ENCODE measurements around the gene STIM2. TPM values are rescaled to one million over a fixed set of nuclear protein-coding genes. Genes with fewer than 3 reads are reported as not detected.

Gene STIM2
- total RNA-seq, 2 donors from 2014 or later, result 34.4 to 44.2 TPM

DNA sequence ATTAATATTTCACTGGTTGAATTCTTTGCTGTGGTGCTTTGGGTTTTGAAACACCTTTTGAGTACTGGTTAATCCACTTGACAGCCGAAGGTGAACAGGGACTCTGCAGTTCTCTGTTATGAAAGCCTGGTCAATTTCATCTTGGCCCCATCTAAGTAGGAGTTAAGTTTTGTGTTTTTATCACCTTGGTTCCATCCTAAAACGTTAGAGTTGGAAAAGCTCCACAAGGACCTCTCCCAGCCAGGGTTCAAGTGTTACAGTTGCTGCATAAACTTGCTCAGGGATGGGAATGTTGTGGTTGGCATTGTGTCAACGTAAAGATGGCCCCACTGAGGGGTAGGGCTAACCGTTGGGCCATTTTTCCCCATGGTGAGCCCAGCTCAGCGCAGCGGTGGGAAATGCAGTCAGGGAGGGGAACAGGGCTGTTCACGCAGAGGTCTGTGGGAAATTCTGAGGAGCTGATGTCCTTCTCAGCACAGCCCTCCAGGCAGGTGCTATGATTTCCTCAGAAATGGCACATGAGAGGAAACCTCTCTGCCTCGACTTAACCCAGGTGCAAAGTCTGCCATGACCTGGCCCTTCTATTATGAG, 188.7 kb downstream of the STIM2 start:
- Histone ChIP-seq H3K27me3 (replicated peaks; ENCODE audit: insufficient read depth) (no peaks in the 10 kb centered on the region), H3K4me3 (no peak overlapping the region), H3K9me3 (no peaks in the 10 kb centered on the region), H3K27ac (no peak overlapping the region), H3K4me1 (replicated peaks) (no peaks in the 10 kb centered on the region), H3K36me3 (no peaks in the 10 kb centered on the region)
- intact Hi-C loops (cut with DNase I), result no loop called here
- no peak for DNase-seq (ENCODE audit: low spot score)
- 79% methylated on average over 8 of the region's 8 CpGs for WGBS
- TF ChIP-seq POLR2A (IDR thresholded peaks at IDR 0.05) (no peak), POLR2AphosphoS5 (IDR thresholded peaks at IDR 0.05) (no peak), CTCF (IDR thresholded peaks at IDR 0.05) (no peak)

DNA sequence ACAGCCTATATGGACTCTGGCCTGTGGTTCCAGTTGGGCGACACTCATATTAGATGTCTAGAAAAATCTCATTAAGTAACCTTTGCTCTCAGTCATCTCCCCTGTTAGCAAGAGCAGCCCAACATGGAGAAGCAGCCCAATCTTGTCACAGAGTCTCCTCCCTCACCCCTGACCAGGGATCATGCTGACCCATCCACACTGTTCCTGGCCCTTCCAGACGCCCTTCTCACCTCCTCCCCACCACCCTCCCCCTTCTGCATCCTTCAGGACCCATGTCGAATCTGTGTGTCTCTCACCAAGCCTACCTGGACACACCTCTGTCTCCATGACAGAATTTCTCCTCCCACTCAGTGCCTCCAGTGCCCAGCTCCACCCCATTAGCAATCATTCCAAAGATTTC, 190.1 kb downstream of the STIM2 start:
- Histone ChIP-seq H3K36me3 (no peaks in the 10 kb centered on the region), H3K4me1 (replicated peaks) (no peaks in the 10 kb centered on the region), H3K9me3 (no peaks in the 10 kb centered on the region), H3K27me3 (replicated peaks; ENCODE audit: insufficient read depth) (no peaks in the 10 kb centered on the region), H3K27ac (no peak overlapping the region), H3K4me3 (no peak overlapping the region)
- intact Hi-C loops (cut with DNase I), result loop anchor here (10.0 kb wide), 1 partner anchor 264 kb away; no protein-coding TSS in a partner anchor
- no peak for DNase-seq (ENCODE audit: low spot score)
- WGBS, result 77% methylated on average over 3 of the region's 3 CpGs
- TF ChIP-seq POLR2A (IDR thresholded peaks at IDR 0.05) (no peak), CTCF (IDR thresholded peaks at IDR 0.05) (no peak), POLR2AphosphoS5 (IDR thresholded peaks at IDR 0.05) (no peak)

- Histone ChIP-seq H3K4me3 (no peak overlapping the region), H3K4me1 (replicated peaks) (no peaks in the 10 kb centered on the region), H3K27me3 (replicated peaks; ENCODE audit: insufficient read depth) (no peaks in the 10 kb centered on the region), H3K36me3 (no peaks in the 10 kb centered on the region), H3K27ac (no peak overlapping the region), H3K9me3 (no peaks in the 10 kb centered on the region)
- TF ChIP-seq POLR2AphosphoS5 (IDR thresholded peaks at IDR 0.05) (no peak), CTCF (IDR thresholded peaks at IDR 0.05) (no peak), POLR2A (IDR thresholded peaks at IDR 0.05) (no peak)
- WGBS, result 69% methylated on average over 3 of the region's 3 CpGs
- DNase-seq (ENCODE audit: low spot score), result no peak
- intact Hi-C loops (cut with DNase I), result loop anchor here (10.0 kb wide), 1 partner anchor 260 kb away; no protein-coding TSS in a partner anchor
Observed at GRCh38 chr4:27055221-27055760, 194.7 kb downstream of the STIM2 start.

- no peak overlapping the region for H3K27ac ChIP-seq
- H3K4me3 ChIP-seq, result no peak overlapping the region
- no peak for TF ChIP-seq CTCF (IDR thresholded peaks at IDR 0.05)
- H3K27me3 ChIP-seq (replicated peaks; ENCODE audit: insufficient read depth), result no peaks in the 10 kb centered on the region
- H3K36me3 ChIP-seq, result no peaks in the 10 kb centered on the region
- DNase-seq (ENCODE audit: low spot score), result no peak
- H3K4me1 ChIP-seq (replicated peaks), result no peaks in the 10 kb centered on the region
- H3K9me3 ChIP-seq, result no peaks in the 10 kb centered on the region
- WGBS, result 95% methylated on average over 16 of the region's 16 CpGs
- intact Hi-C loops (cut with DNase I), result loop anchor here (10.0 kb wide), 1 partner anchor 259 kb away; no protein-coding TSS in a partner anchor
Observed at GRCh38 chr4:27056281-27056680, 195.6 kb downstream of the STIM2 start.

DNA sequence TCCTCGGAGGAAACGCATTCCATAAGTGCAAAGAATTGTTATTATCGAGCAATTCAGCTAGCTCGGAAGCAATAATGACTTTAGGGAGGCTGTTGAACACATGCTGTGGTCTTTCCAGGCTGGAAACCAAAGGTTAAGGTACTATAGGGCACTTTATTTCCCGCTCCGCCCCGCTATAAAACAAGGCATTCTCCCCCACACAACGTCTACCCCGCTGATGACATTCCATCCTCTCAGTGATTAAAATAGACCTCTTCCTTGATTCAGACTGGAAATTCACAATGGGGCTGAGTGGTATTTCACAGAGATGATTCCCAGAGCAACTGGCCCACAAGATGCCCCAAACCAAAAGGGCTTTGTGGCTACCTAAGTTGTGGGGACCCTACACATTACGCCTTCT, 196.4 kb downstream of the STIM2 start:
- DNase-seq (ENCODE audit: low spot score), result no peak
- H3K9me3 ChIP-seq, result no peaks in the 10 kb centered on the region
- H3K4me3 ChIP-seq, result no peak overlapping the region
- H3K27me3 ChIP-seq (replicated peaks; ENCODE audit: insufficient read depth), result no peaks in the 10 kb centered on the region
- 74% methylated on average over 10 of the region's 10 CpGs for WGBS
- H3K4me1 ChIP-seq (replicated peaks), result no peaks in the 10 kb centered on the region
- no peaks in the 10 kb centered on the region for H3K36me3 ChIP-seq
- TF ChIP-seq CTCF (IDR thresholded peaks at IDR 0.05) (no peak), POLR2AphosphoS5 (IDR thresholded peaks at IDR 0.05) (no peak), POLR2A (IDR thresholded peaks at IDR 0.05) (no peak)
- H3K27ac ChIP-seq, result no peak overlapping the region
- intact Hi-C loops (cut with DNase I), result loop anchor here (10.0 kb wide), 1 partner anchor 258 kb away; no protein-coding TSS in a partner anchor

Measured in prostate gland (tissue), 2 donors.